Gastroesophageal sphincter (tissue), 4 donors: ENCODE measurements around the gene C11orf42. TPM values are rescaled to one million over a fixed set of nuclear protein-coding genes. Genes with fewer than 3 reads are reported as not detected.

Experiments used
- ATAC-seq: fragments of 150-250 bp; one replicate; pipeline ENCODE4 v1.9.1; 2016; ENCODE audit warnings: mild to moderate bottlenecking, moderate library complexity
- H3K27ac ChIP-seq, 4 donors: fragments of 200-600 bp; sonication (generic) in 3 of 4; 1 replicate in 3 of 4; 2 replicates in 1 of 4; pipeline ENCODE4 v1.5.1; 2016 to 2019
- H3K27me3 ChIP-seq: fragments of 200-600 bp; sonication (generic); one replicate; pipeline ENCODE4 v1.5.1; 2019
- H3K36me3 ChIP-seq, 2 donors: fragments of 200-600 bp; sonication (generic); one replicate each; pipeline ENCODE4 v1.5.1; 2019; ENCODE audit warnings: control low read depth in 1 of 2
- H3K4me1 ChIP-seq, 3 donors: fragments of 200-600 bp; sonication (generic); 1 replicate in 2 of 3; 2 replicates in 1 of 3; pipeline ENCODE4 v1.5.1; 2016 to 2019; ENCODE audit warnings: control low read depth in 2 of 3
- H3K4me3 ChIP-seq, 2 donors: fragments of 200-600 bp; sonication (generic); one replicate each; pipeline ENCODE4 v1.5.1; 2019; ENCODE audit warnings: mild to moderate bottlenecking in 1 of 2, moderate library complexity in 1 of 2
- H3K9me3 ChIP-seq, 3 donors: fragments of 200-600 bp; sonication (generic); one replicate each; pipeline ENCODE4 v1.5.1; 2017 to 2019; ENCODE audit warnings: control low read depth in 2 of 3
- CTCF ChIP-seq, 4 experiments: fragments of 200-600 bp in 2 of 4; fragments of 450-650 bp in 2 of 4; sonication (generic) in 1 of 4; IDR thresholded peaks; one replicate each; pipeline ENCODE4 v1.5.1; 2017 to 2019; ENCODE audit warnings: antibody characterized with exemption in 4 of 4, mild to moderate bottlenecking in 2 of 4, moderate library complexity in 2 of 4
- EP300 ChIP-seq: sonication (generic); formaldehyde crosslinking; IDR thresholded peaks from one replicate; pipeline ENCODE4 v1.6.1; 2017; ENCODE audit warnings: antibody characterized with exemption, mild to moderate bottlenecking
- POLR2A ChIP-seq, 2 donors: fragments of 450-650 bp; IDR thresholded peaks; one replicate each; pipeline ENCODE4 v1.6.1; 2017; ENCODE audit warnings: antibody characterized with exemption in 2 of 2, mild to moderate bottlenecking in 2 of 2, moderate library complexity in 1 of 2
- POLR2AphosphoS5 ChIP-seq: sonication (generic); formaldehyde crosslinking; IDR thresholded peaks from one replicate; pipeline ENCODE4 v1.6.1; 2017; ENCODE audit warnings: antibody characterized with exemption
- WGBS, 2 donors: methylation state at CpG; one replicate each; pipeline ENCODE4 v1.1.5; 2018; ENCODE audit warnings: low coverage in 1 of 2; 5-methylcytosine and 5-hydroxymethylcytosine counted together
- total RNA-seq, 4 donors: library from RNA; depleted of rRNA; stranded (reverse); fragments of >200 nt; gene quantifications; one replicate each; pipeline ENCODE4 v1.1.0, GENCODE V29; 2016

The C11orf42 gene
- total RNA-seq, 4 donors from 2014 or later: not detected

- no peak for ATAC-seq
- Histone ChIP-seq H3K27ac (no peak overlapping the region), H3K4me3 (no peak overlapping the region), H3K4me1 (peaks cover 0 to 5% (median 0%) of the 10 kb centered on the region in 3 donors), H3K27me3 (no peaks in the 10 kb centered on the region), H3K9me3 (no peaks in the 10 kb centered on the region), H3K36me3 (peaks cover 3 to 99% of the 10 kb centered on the region in 2 donors)
- 94% methylated on average over 4 of the region's 19 CpGs; no CpG with 5 or more reads in 1 of the 2 donors for WGBS, 2 donors
- TF ChIP-seq EP300 (no peak), POLR2A (IDR thresholded peaks at IDR 0.05) (no peak), POLR2AphosphoS5 (no peak), CTCF (IDR thresholded peaks at IDR 0.05) (no peak)
These were observed 12.4 kb downstream of the C11orf42 start for GRCh38 chr11:6217722-6218121.

- 23 to 51% methylated on average over 2 of the region's 2 CpGs for WGBS, 2 donors
These were observed 14.0 kb downstream of the C11orf42 start for GRCh38 chr11:6219359-6219758.

GRCh38 chr11:6223854-6224253, 18.5 kb downstream of the C11orf42 start:
- no peak overlapping the region for H3K4me3 ChIP-seq
- peaks cover 0 to 14% (median 3%) of the 10 kb centered on the region in 3 donors for H3K4me1 ChIP-seq
- H3K27me3 ChIP-seq: no peaks in the 10 kb centered on the region
- no peak for TF ChIP-seq CTCF (IDR thresholded peaks at IDR 0.05)
- no peak for TF ChIP-seq POLR2AphosphoS5
- no peak for TF ChIP-seq POLR2A (IDR thresholded peaks at IDR 0.05)
- no peak for TF ChIP-seq EP300
- WGBS, 2 donors: 99% methylated on average over 9 of the region's 17 CpGs; no CpG with 5 or more reads in 1 of the 2 donors
- no peaks in the 10 kb centered on the region for H3K9me3 ChIP-seq
- H3K27ac ChIP-seq: no peak overlapping the region
- peaks cover 3 to 57% of the 10 kb centered on the region in 2 donors for H3K36me3 ChIP-seq
- no peak for ATAC-seq

More at GRCh38 chr11:6219359-6219758, 14.0 kb downstream of the C11orf42 start:
- H3K27me3 ChIP-seq: no peaks in the 10 kb centered on the region
- no peak overlapping the region for H3K4me3 ChIP-seq
- H3K4me1 ChIP-seq: peaks cover 0 to 5% (median 0%) of the 10 kb centered on the region in 3 donors
- H3K9me3 ChIP-seq: no peaks in the 10 kb centered on the region
- ATAC-seq: peak; percentile 88
- H3K36me3 ChIP-seq: peaks cover 3 to 100% of the 10 kb centered on the region in 2 donors
- H3K27ac ChIP-seq: peak overlapping the region in 1 of 4 donors; percentile 19
- TF ChIP-seq POLR2A (IDR thresholded peaks at IDR 0.05): no peak
- no peak for TF ChIP-seq EP300
- TF ChIP-seq POLR2AphosphoS5: no peak
- TF ChIP-seq CTCF (IDR thresholded peaks at IDR 0.05): no peak

GRCh38 chr11:6224421-6224820, 19.1 kb downstream of the C11orf42 start:
- no peak for ATAC-seq
- Histone ChIP-seq H3K4me3 (no peak overlapping the region), H3K9me3 (no peaks in the 10 kb centered on the region), H3K4me1 (peaks cover 0 to 16% (median 3%) of the 10 kb centered on the region in 3 donors), H3K36me3 (peaks cover 3 to 51% of the 10 kb centered on the region in 2 donors), H3K27ac (no peak overlapping the region), H3K27me3 (no peaks in the 10 kb centered on the region)
- no peak for TF ChIP-seq POLR2A (IDR thresholded peaks at IDR 0.05)
- TF ChIP-seq CTCF (IDR thresholded peaks at IDR 0.05): no peak
- no peak for TF ChIP-seq EP300
- no peak for TF ChIP-seq POLR2AphosphoS5
- 100% methylated on average over 3 of the region's 3 CpGs; no CpG with 5 or more reads in 1 of the 2 donors for WGBS, 2 donors

- Histone ChIP-seq H3K36me3 (peaks cover 3 to 45% of the 10 kb centered on the region in 2 donors), H3K4me1 (peaks cover 0 to 14% (median 3%) of the 10 kb centered on the region in 3 donors), H3K27ac (no peak overlapping the region), H3K9me3 (no peaks in the 10 kb centered on the region), H3K4me3 (no peak overlapping the region), H3K27me3 (no peaks in the 10 kb centered on the region)
- no peak for TF ChIP-seq CTCF (IDR thresholded peaks at IDR 0.05)
- 77 to 82% methylated on average over 1 of the region's 1 CpG for WGBS, 2 donors
- no peak for ATAC-seq
These were observed 19.7 kb downstream of the C11orf42 start for GRCh38 chr11:6225024-6225423.
